K562 (cell line): Measurements from ENCODE around the gene CMIP. TPM values are rescaled to one million over a fixed set of nuclear protein-coding genes. Genes with fewer than 3 reads are reported as not detected.

Experiments
- ATAC-seq: fragments of 200-7000 bp; cut with Tn5 transposase; 3 replicates; pipeline ENCODE4 v1.9.1; 2020; ENCODE audit warnings: moderate library complexity
- BruUV-seq: library from RNA; stranded (reverse); fragments of 400-500 nt; replicated peaks from 2 replicates; lab custom pipeline; 2021; lab: Mats Ljungman, UMichigan
- CTCF ChIA-PET: fragments of 300-600 bp; formaldehyde crosslinking; extraction: SDS; loops from one replicate; lab custom pipeline; 2021; ENCODE audit warnings: low intra/inter-chr PET ratio; lab: Yijun Ruan, JAX
- POLR2A ChIA-PET: fragments of 300-600, 350-650 bp; sonication (Branson Sonifier 250); formaldehyde crosslinking; extraction: SDS; loops from one replicate; lab custom pipeline; 2021; ENCODE audit warnings: antibody characterized with exemption, inconsistent platforms; lab: Yijun Ruan, JAX
- DNase-seq, 4 experiments: peaks; one replicate each; pipeline versions ENCODE4 v3.0.0 to v3.0.0-alpha.2; 2011 to 2018; ENCODE audit warnings: low spot score in 3 of 4, mixed read lengths in 3 of 4; ENCODE audit errors: extremely low read depth in 1 of 4
- FAIRE-seq: peaks from 2 replicates; lab custom pipeline; 2011; peaks lifted over from hg19 to GRCh38; lab: Jason Lieb, UNC
- H2AFZ ChIP-seq: 2 replicates; pipeline ENCODE4 v1.6.0; 2011; ENCODE audit warnings: low read depth, low read length, control low read depth, inconsistent platforms
- H3K27ac ChIP-seq: fragments of 200-600 bp; 3 replicates; pipeline ENCODE4 v1.8.0; 2011; ENCODE audit warnings: low read depth, mild to moderate bottlenecking, control low read depth, inconsistent platforms, low read length, moderate library complexity, mixed read lengths; ENCODE audit errors: extremely low read depth
- H3K27me3 ChIP-seq, 2 experiments: fragments of 300-600 bp in 1 of 2; 2 replicates in 1 of 2; 3 replicates in 1 of 2; pipeline versions ENCODE4 v1.6.0 to v1.8.0; 2011; ENCODE audit warnings: inconsistent platforms in 2 of 2, low read length in 2 of 2, mild to moderate bottlenecking in 1 of 2, mixed read lengths in 1 of 2, moderate library complexity in 1 of 2; ENCODE audit not compliant: control insufficient read depth in 2 of 2, insufficient read depth in 2 of 2
- H3K36me3 ChIP-seq: fragments of 300-600 bp; 3 replicates; pipeline ENCODE4 v1.8.0; 2011; ENCODE audit warnings: mild to moderate bottlenecking, low read length, inconsistent platforms; ENCODE audit not compliant: control insufficient read depth, insufficient read depth
- H3K4me1 ChIP-seq, 2 experiments: fragments of 200-600 bp in 1 of 2; replicated peaks in 1 of 2; 2 replicates in 1 of 2; 3 replicates in 1 of 2; pipeline versions ENCODE4 v1.5.1 to v1.8.0; 2011; ENCODE audit warnings: inconsistent platforms in 2 of 2, low read length in 2 of 2, mild to moderate bottlenecking in 1 of 2, mixed read lengths in 1 of 2, moderate library complexity in 1 of 2; ENCODE audit not compliant: control insufficient read depth in 2 of 2, insufficient read depth in 2 of 2
- H3K4me2 ChIP-seq: 2 replicates; pipeline ENCODE4 v1.6.1; 2011; ENCODE audit warnings: low read length, control low read depth, inconsistent platforms, mixed read lengths; ENCODE audit not compliant: insufficient read depth
- H3K4me3 ChIP-seq: fragments of 200-600 bp; sonication (generic), shearing (Covaris generic); 2 replicates; pipeline ENCODE4 v1.5.1; 2016; ENCODE audit warnings: control low read depth, inconsistent platforms
- H3K79me2 ChIP-seq: fragments of 200-600 bp; 3 replicates; pipeline ENCODE4 v1.8.0; 2011; ENCODE audit warnings: low read length, inconsistent platforms; ENCODE audit not compliant: control insufficient read depth, insufficient read depth
- H3K9ac ChIP-seq, 2 experiments: 2 replicates each; pipeline versions ENCODE4 v1.6.0 to v1.6.1; 2011; ENCODE audit warnings: low read depth in 2 of 2, low read length in 2 of 2, control low read depth in 1 of 2, inconsistent platforms in 1 of 2, mild to moderate bottlenecking in 1 of 2, mixed read lengths in 1 of 2; ENCODE audit not compliant: insufficient read depth in 1 of 2
- H3K9me1 ChIP-seq: one replicate; pipeline ENCODE4 v1.6.0; 2011; ENCODE audit warnings: inconsistent platforms, mild to moderate bottlenecking, low read length, moderate library complexity; ENCODE audit not compliant: control insufficient read depth, insufficient read depth
- H3K9me3 ChIP-seq: replicated peaks from 2 replicates; pipeline ENCODE4 v1.5.1; 2011; ENCODE audit warnings: low read depth, low read length, inconsistent platforms; ENCODE audit not compliant: control insufficient read depth, insufficient read depth
- H4K20me1 ChIP-seq: replicated peaks from 2 replicates; pipeline ENCODE4 v1.6.1; 2011; ENCODE audit warnings: low read length, inconsistent platforms, mixed read lengths; ENCODE audit not compliant: control insufficient read depth, insufficient read depth
- NR2C1 ChIP-seq, 2 experiments: fragments of 450-650 bp; IDR thresholded peaks; 2 replicates each; pipeline ENCODE4 v1.6.1; 2017; ENCODE audit warnings: mild to moderate bottlenecking in 2 of 2, antibody characterized with exemption in 1 of 2, inconsistent platforms in 1 of 2, missing compliant biosample characterization in 1 of 2, missing genetic modification characterization in 1 of 2
- ZKSCAN1 ChIP-seq: fragments of 150-350 bp; IDR thresholded peaks from 2 replicates; pipeline ENCODE4 v1.6.1; 2016; ENCODE audit warnings: low read depth, low read length
- ZNF316 ChIP-seq: fragments of 450-650 bp; IDR thresholded peaks from 2 replicates; pipeline ENCODE4 v1.6.1; 2016
- ZNF766 ChIP-seq: fragments of 200-800 bp; sonication (Bioruptor generic); conservative IDR thresholded peaks from 2 replicates; pipeline ENCODE4 v1.6.1; 2016; ENCODE audit warnings: missing genetic modification characterization, missing compliant biosample characterization
- WGBS: fragments of 100-300 bp; shearing (Covaris generic); methylation state at CpG from one replicate; pipeline ENCODE4 v1.1.6; 2016; ENCODE audit warnings: low coverage, mixed read lengths; ENCODE audit not compliant: insufficient coverage; ENCODE audit errors: missing lambda C conversion rate; 5-methylcytosine and 5-hydroxymethylcytosine counted together
- in situ Hi-C: fragments of 300-500 bp; cut with MboI; formaldehyde crosslinking; loops from 4 replicates; pipeline ENCODE4 v1.15.0; 2018; ENCODE audit warnings: inconsistent platforms, mixed read lengths
- intact Hi-C: fragments of 100-400 bp; cut with micrococcal nuclease; formaldehyde crosslinking; loops from 2 replicates; pipeline ENCODE4 v1.14.2; 2022
- polyA plus RNA-seq, 8 experiments: library from polyadenylated mRNA; depleted of rRNA in 4 of 8; stranded (reverse) in 5 of 8; unstranded in 3 of 8; fragments of >200 nt; fragmentation: Nextera tagmentation in 2 of 8; fragmentation: Illumina TruSeq in 1 of 8; extraction: Ambion mirVana in 2 of 8; extraction: Trizol in 1 of 8; gene quantifications; 2 replicates each; pipeline versions ENCODE4 v1.2.1 to v1.2.3, GENCODE V29; 2011 to 2014; ENCODE audit warnings: inconsistent platforms in 1 of 8, missing spikeins in 1 of 8
- total RNA-seq, 7 experiments: library from RNA; depleted of rRNA in 6 of 7; stranded (reverse); fragments of >200 nt in 6 of 7; fragmentation: Illumina TruSeq in 2 of 7; extraction: Trizol in 2 of 7; gene quantifications; 2 replicates each; pipeline versions ENCODE4 v1.2.1 to v1.2.3, GENCODE V29; 2011 to 2021; ENCODE audit warnings: low replicate concordance in 1 of 7
- TF ChIP-seq, protein P1 (sequence below): sonication (generic); formaldehyde crosslinking; IDR thresholded peaks from 2 replicates; pipeline ENCODE4 v1.9.0; 2022; ENCODE audit warnings: mild to moderate bottlenecking, missing genetic modification reagents

The CMIP gene
- total and polyA plus RNA-seq, 9 of the 15 experiments (the other 6 are each of a cell fraction or from before 2014, with no cell fraction given), result 0.94 to 82.5 (median 10.3) TPM

- Histone ChIP-seq H3K9me1 (peaks cover 9% of the 10 kb centered on the region), H3K36me3 (peaks cover 5% of the 10 kb centered on the region; the same call in 1 of the 3 replicates), H4K20me1 (peaks cover 33% of the 10 kb centered on the region; the same call in 1 of the 2 replicates), H3K4me1 (peaks cover 16 to 18% of the 10 kb centered on the region in 2 experiments), H3K27ac (no peak overlapping the region), H3K4me3 (no peak overlapping the region), H3K9ac (no peak overlapping the region), H3K9me3 (no peaks in the 10 kb centered on the region), H3K4me2 (no peak overlapping the region), H3K79me2 (peaks cover 84% of the 10 kb centered on the region), H3K27me3 (no peaks in the 10 kb centered on the region), H2AFZ (no peak overlapping the region)
- ATAC-seq, result no peak
- ChIA-PET POLR2A (interaction anchor here (0.6 kb wide), 1 partner anchor 128 kb away, joined by 3 read pairs; no protein-coding TSS in a partner anchor), CTCF (no interaction called here)
- intact Hi-C loops, result no loop called here
- in situ Hi-C loops, result no loop called here
- no peak for TF ChIP-seq ZKSCAN1
- TF ChIP-seq ZNF316, result peak; percentile 42; the same call in 1 of the 2 replicates
- BruUV-seq, result no TSS peak
- FAIRE-seq, result no peak
- DNase-seq, result no peak
- WGBS, result 77% methylated on average over 1 of the region's 1 CpG
These were observed 108.1 kb downstream of the CMIP start for GRCh38 chr16:81552743-81553079.

- in situ Hi-C loops (no loop called here), intact Hi-C loops (no loop called here)
- TF ChIP-seq ZNF766 (CRISPR knock-in tag) (no peak), NR2C1 (IDR thresholded peaks at IDR 0.05) (no peak), NR2C1 (tag; IDR thresholded peaks at IDR 0.05) (no peak)
- TF ChIP-seq, protein P1, sequence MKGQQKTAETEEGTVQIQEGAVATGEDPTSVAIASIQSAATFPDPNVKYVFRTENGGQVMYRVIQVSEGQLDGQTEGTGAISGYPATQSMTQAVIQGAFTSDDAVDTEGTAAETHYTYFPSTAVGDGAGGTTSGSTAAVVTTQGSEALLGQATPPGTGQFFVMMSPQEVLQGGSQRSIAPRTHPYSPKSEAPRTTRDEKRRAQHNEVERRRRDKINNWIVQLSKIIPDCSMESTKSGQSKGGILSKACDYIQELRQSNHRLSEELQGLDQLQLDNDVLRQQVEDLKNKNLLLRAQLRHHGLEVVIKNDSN (CRISPR knock-in tag), result 0 out of 2 replicates have a peak, but pooled peaks have one; percentile 10
- ChIA-PET CTCF (no interaction called here), POLR2A (interaction anchor here (0.6 kb wide), 1 partner anchor 128 kb away, joined by 3 read pairs; no protein-coding TSS in a partner anchor)
- H3K9me1 ChIP-seq, result peaks cover 9% of the 10 kb centered on the region
- H3K9ac ChIP-seq, result peak overlapping the region in 1 of 2 experiments; percentile 3; a peak in 1 of 4 replicates
- no peak overlapping the region for H3K4me3 ChIP-seq
- H3K9me3 ChIP-seq, result no peaks in the 10 kb centered on the region
- H3K4me2 ChIP-seq, result no peak overlapping the region
- no peaks in the 10 kb centered on the region for H3K27me3 ChIP-seq
- WGBS, result 85% methylated on average over 22 of the region's 22 CpGs
- ATAC-seq (no peak), FAIRE-seq (no peak), DNase-seq (no peak)
- peaks cover 11% of the 10 kb centered on the region; the same call in 2 of the 3 replicates for H3K36me3 ChIP-seq
- peaks cover 19% of the 10 kb centered on the region in 2 experiments for H3K4me1 ChIP-seq
- no TSS peak for BruUV-seq
- peaks cover 37% of the 10 kb centered on the region; the same call in 1 of the 2 replicates for H4K20me1 ChIP-seq
- no peak overlapping the region for H2AFZ ChIP-seq
- H3K79me2 ChIP-seq, result peaks cover 85% of the 10 kb centered on the region
- H3K27ac ChIP-seq, result no peak overlapping the region
These were observed 108.6 kb downstream of the CMIP start for GRCh38 chr16:81553080-81553813.
